GM18907 (cell line): ENCODE measurements around the gene BLCAP.
"Not testable (repeated sequence)": the region's sequence is repeated elsewhere in the genome, so short reads cannot be mapped to it uniquely, and the experiment has no call there.

ENCODE experiments used
- ATAC-seq: cut with Tn5 transposase; IDR thresholded peaks from one replicate; pipeline ENCODE4 v1.9.1; 2021; ENCODE audit warnings: mild to moderate bottlenecking, moderate library complexity; ENCODE audit not compliant: unreplicated experiment

Gene BLCAP

GRCh38 chr20:37490663-37491350 lies 36.9 kb downstream of the BLCAP start:
- no peak for ATAC-seq

GRCh38 chr20:37486209-37486608 lies 41.5 kb downstream of the BLCAP start:
- not testable (repeated sequence) for ATAC-seq

- no peak for ATAC-seq
Measured at GRCh38 chr20:37484331-37484730, 43.3 kb downstream of the BLCAP start.

- ATAC-seq, result no peak
Measured at GRCh38 chr20:37481610-37482009, 46.1 kb downstream of the BLCAP start.

- no peak for ATAC-seq
Measured at GRCh38 chr20:37480919-37481318, 46.8 kb downstream of the BLCAP start.

GRCh38 chr20:37479925-37480691 lies 47.6 kb downstream of the BLCAP start:
- no peak for ATAC-seq

GRCh38 chr20:37479266-37479665 lies 48.4 kb downstream of the BLCAP start:
- no peak for ATAC-seq

GRCh38 chr20:37477041-37477440 lies 50.6 kb downstream of the BLCAP start:
- no peak for ATAC-seq

GRCh38 chr20:37475252-37475651 lies 52.4 kb downstream of the BLCAP start:
- ATAC-seq, result no peak

GRCh38 chr20:37474386-37474785 lies 53.3 kb downstream of the BLCAP start:
- ATAC-seq, result no peak

GRCh38 chr20:37473249-37474000 lies 54.3 kb downstream of the BLCAP start:
- no peak for ATAC-seq

GRCh38 chr20:37472435-37472834 lies 55.2 kb downstream of the BLCAP start:
- not testable (repeated sequence) for ATAC-seq

GRCh38 chr20:37471741-37472235 lies 55.9 kb downstream of the BLCAP start:
- ATAC-seq, result no peak

GRCh38 chr20:37470190-37470589 lies 57.5 kb downstream of the BLCAP start:
- not testable (repeated sequence) for ATAC-seq

GRCh38 chr20:37469531-37469930 lies 58.1 kb downstream of the BLCAP start:
- ATAC-seq, result no peak

- ATAC-seq, result no peak
Measured at GRCh38 chr20:37468886-37469285, 58.8 kb downstream of the BLCAP start.
